K562 (cell line): ENCODE results near the gene GUCY1A2. TPM values are rescaled to one million over a fixed set of nuclear protein-coding genes. Genes with fewer than 3 reads are reported as not detected.

Source experiments
- ATAC-seq: fragments of 200-7000 bp; cut with Tn5 transposase; 3 replicates; pipeline ENCODE4 v1.9.1; 2020; ENCODE audit warnings: moderate library complexity
- BruUV-seq: library from RNA; stranded (reverse); fragments of 400-500 nt; replicated peaks from 2 replicates; lab custom pipeline; 2021; lab: Mats Ljungman, UMichigan
- CTCF ChIA-PET: fragments of 300-600 bp; formaldehyde crosslinking; extraction: SDS; loops from one replicate; lab custom pipeline; 2021; ENCODE audit warnings: low intra/inter-chr PET ratio; lab: Yijun Ruan, JAX
- POLR2A ChIA-PET: fragments of 300-600, 350-650 bp; sonication (Branson Sonifier 250); formaldehyde crosslinking; extraction: SDS; loops from one replicate; lab custom pipeline; 2021; ENCODE audit warnings: antibody characterized with exemption, inconsistent platforms; lab: Yijun Ruan, JAX
- DNase-seq, 4 experiments: peaks; one replicate each; pipeline versions ENCODE4 v3.0.0 to v3.0.0-alpha.2; 2011 to 2018; ENCODE audit warnings: low spot score in 3 of 4, mixed read lengths in 3 of 4; ENCODE audit errors: extremely low read depth in 1 of 4
- FAIRE-seq: peaks from 2 replicates; lab custom pipeline; 2011; peaks lifted over from hg19 to GRCh38; lab: Jason Lieb, UNC
- H2AFZ ChIP-seq: 2 replicates; pipeline ENCODE4 v1.6.0; 2011; ENCODE audit warnings: low read depth, low read length, control low read depth, inconsistent platforms
- H3K27ac ChIP-seq: fragments of 200-600 bp; 3 replicates; pipeline ENCODE4 v1.8.0; 2011; ENCODE audit warnings: low read depth, mild to moderate bottlenecking, control low read depth, inconsistent platforms, low read length, moderate library complexity, mixed read lengths; ENCODE audit errors: extremely low read depth
- H3K27me3 ChIP-seq, 2 experiments: fragments of 300-600 bp in 1 of 2; 2 replicates in 1 of 2; 3 replicates in 1 of 2; pipeline versions ENCODE4 v1.6.0 to v1.8.0; 2011; ENCODE audit warnings: inconsistent platforms in 2 of 2, low read length in 2 of 2, mild to moderate bottlenecking in 1 of 2, mixed read lengths in 1 of 2, moderate library complexity in 1 of 2; ENCODE audit not compliant: control insufficient read depth in 2 of 2, insufficient read depth in 2 of 2
- H3K36me3 ChIP-seq: fragments of 300-600 bp; 3 replicates; pipeline ENCODE4 v1.8.0; 2011; ENCODE audit warnings: mild to moderate bottlenecking, low read length, inconsistent platforms; ENCODE audit not compliant: control insufficient read depth, insufficient read depth
- H3K4me1 ChIP-seq, 2 experiments: fragments of 200-600 bp in 1 of 2; replicated peaks in 1 of 2; 2 replicates in 1 of 2; 3 replicates in 1 of 2; pipeline versions ENCODE4 v1.5.1 to v1.8.0; 2011; ENCODE audit warnings: inconsistent platforms in 2 of 2, low read length in 2 of 2, mild to moderate bottlenecking in 1 of 2, mixed read lengths in 1 of 2, moderate library complexity in 1 of 2; ENCODE audit not compliant: control insufficient read depth in 2 of 2, insufficient read depth in 2 of 2
- H3K4me2 ChIP-seq: 2 replicates; pipeline ENCODE4 v1.6.1; 2011; ENCODE audit warnings: low read length, control low read depth, inconsistent platforms, mixed read lengths; ENCODE audit not compliant: insufficient read depth
- H3K4me3 ChIP-seq: fragments of 200-600 bp; sonication (generic), shearing (Covaris generic); 2 replicates; pipeline ENCODE4 v1.5.1; 2016; ENCODE audit warnings: control low read depth, inconsistent platforms
- H3K79me2 ChIP-seq: fragments of 200-600 bp; 3 replicates; pipeline ENCODE4 v1.8.0; 2011; ENCODE audit warnings: low read length, inconsistent platforms; ENCODE audit not compliant: control insufficient read depth, insufficient read depth
- H3K9ac ChIP-seq, 2 experiments: 2 replicates each; pipeline versions ENCODE4 v1.6.0 to v1.6.1; 2011; ENCODE audit warnings: low read depth in 2 of 2, low read length in 2 of 2, control low read depth in 1 of 2, inconsistent platforms in 1 of 2, mild to moderate bottlenecking in 1 of 2, mixed read lengths in 1 of 2; ENCODE audit not compliant: insufficient read depth in 1 of 2
- H3K9me1 ChIP-seq: one replicate; pipeline ENCODE4 v1.6.0; 2011; ENCODE audit warnings: inconsistent platforms, mild to moderate bottlenecking, low read length, moderate library complexity; ENCODE audit not compliant: control insufficient read depth, insufficient read depth
- H3K9me3 ChIP-seq: replicated peaks from 2 replicates; pipeline ENCODE4 v1.5.1; 2011; ENCODE audit warnings: low read depth, low read length, inconsistent platforms; ENCODE audit not compliant: control insufficient read depth, insufficient read depth
- H4K20me1 ChIP-seq: replicated peaks from 2 replicates; pipeline ENCODE4 v1.6.1; 2011; ENCODE audit warnings: low read length, inconsistent platforms, mixed read lengths; ENCODE audit not compliant: control insufficient read depth, insufficient read depth
- EHMT2 ChIP-seq: fragments of 450-650 bp; IDR thresholded peaks from 2 replicates; pipeline ENCODE4 v1.6.1; 2018; ENCODE audit warnings: antibody characterized with exemption
- EZH2 ChIP-seq: IDR thresholded peaks from 2 replicates; pipeline ENCODE4 v1.6.1; 2012; ENCODE audit warnings: low read depth, mild to moderate bottlenecking, inconsistent platforms, low read length, borderline replicate concordance
- HNRNPH1 ChIP-seq: fragments of 200-400 bp; formaldehyde crosslinking; optimal IDR thresholded peaks from 2 replicates; pipeline ENCODE3; 2017; ENCODE audit warnings: low read depth, mild to moderate bottlenecking, low read length, moderate library complexity
- MEIS2 ChIP-seq: fragments of 450-650 bp; IDR thresholded peaks from 2 replicates; pipeline ENCODE4 v1.6.1; 2014; ENCODE audit warnings: mild to moderate bottlenecking; ENCODE audit not compliant: partially characterized antibody
- RBM25 ChIP-seq: fragments of 200-400 bp; formaldehyde crosslinking; IDR thresholded peaks from 2 replicates; pipeline ENCODE4 v1.6.1; 2018; ENCODE audit warnings: low read length, low read depth, moderate library complexity; ENCODE audit not compliant: severe bottlenecking
- RFX5 ChIP-seq: IDR thresholded peaks from 2 replicates; pipeline ENCODE4 v1.6.1; 2011; ENCODE audit warnings: low read depth, mild to moderate bottlenecking, improper control_type of control experiment, low read length
- SRSF7 ChIP-seq: fragments of 200-400 bp; formaldehyde crosslinking; optimal IDR thresholded peaks from 2 replicates; pipeline ENCODE3; 2017; ENCODE audit warnings: mild to moderate bottlenecking, low read depth, low read length
- USF1 ChIP-seq: sonication (generic); formaldehyde crosslinking; IDR thresholded peaks from 2 replicates; pipeline ENCODE4 v1.9.0; 2022; ENCODE audit warnings: mild to moderate bottlenecking, missing genetic modification reagents
- ZNF707 ChIP-seq: fragments of 250-450 bp; sonication (Bioruptor Pico); conservative IDR thresholded peaks from 2 replicates; pipeline ENCODE4 v1.8.0; 2022; ENCODE audit warnings: inconsistent platforms, mild to moderate bottlenecking, moderate library complexity
- WGBS: fragments of 100-300 bp; shearing (Covaris generic); methylation state at CpG from one replicate; pipeline ENCODE4 v1.1.6; 2016; ENCODE audit warnings: low coverage, mixed read lengths; ENCODE audit not compliant: insufficient coverage; ENCODE audit errors: missing lambda C conversion rate; 5-methylcytosine and 5-hydroxymethylcytosine counted together
- in situ Hi-C: fragments of 300-500 bp; cut with MboI; formaldehyde crosslinking; loops from 4 replicates; pipeline ENCODE4 v1.15.0; 2018; ENCODE audit warnings: inconsistent platforms, mixed read lengths
- intact Hi-C: fragments of 100-400 bp; cut with micrococcal nuclease; formaldehyde crosslinking; loops from 2 replicates; pipeline ENCODE4 v1.14.2; 2022
- polyA plus RNA-seq, 8 experiments: library from polyadenylated mRNA; depleted of rRNA in 4 of 8; stranded (reverse) in 5 of 8; unstranded in 3 of 8; fragments of >200 nt; fragmentation: Nextera tagmentation in 2 of 8; fragmentation: Illumina TruSeq in 1 of 8; extraction: Ambion mirVana in 2 of 8; extraction: Trizol in 1 of 8; gene quantifications; 2 replicates each; pipeline versions ENCODE4 v1.2.1 to v1.2.3, GENCODE V29; 2011 to 2014; ENCODE audit warnings: inconsistent platforms in 1 of 8, missing spikeins in 1 of 8
- total RNA-seq, 7 experiments: library from RNA; depleted of rRNA in 6 of 7; stranded (reverse); fragments of >200 nt in 6 of 7; fragmentation: Illumina TruSeq in 2 of 7; extraction: Trizol in 2 of 7; gene quantifications; 2 replicates each; pipeline versions ENCODE4 v1.2.1 to v1.2.3, GENCODE V29; 2011 to 2021; ENCODE audit warnings: low replicate concordance in 1 of 7

Gene GUCY1A2
- total and polyA plus RNA-seq, 9 of the 15 experiments (the other 6 are each of a cell fraction or from before 2014, with no cell fraction given) = under 0.01 to 0.04 TPM; not detected in 7

DNA sequence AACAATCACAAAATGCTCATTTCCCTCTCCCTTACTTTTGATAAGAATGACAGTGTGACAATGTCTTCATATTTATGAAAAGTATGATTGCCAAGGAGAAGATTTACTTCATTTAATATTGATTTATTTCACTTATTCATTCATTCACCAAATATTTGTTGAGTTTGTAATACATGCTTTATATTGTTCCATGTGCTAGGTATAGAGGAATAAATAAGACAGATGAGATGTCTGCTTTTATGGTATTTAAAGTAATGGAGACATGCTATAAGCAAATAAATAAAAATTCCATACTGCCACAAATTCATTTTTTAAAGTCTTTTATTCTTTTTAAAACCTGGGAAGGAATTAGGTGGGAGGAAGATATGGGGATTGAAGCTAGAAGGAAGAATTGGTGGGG is 289.4 kb downstream of the GUCY1A2 start:
- no peak overlapping the region for H3K9ac ChIP-seq
- POLR2A ChIA-PET = no interaction called here
- H2AFZ ChIP-seq = no peak overlapping the region
- FAIRE-seq (no peak), ATAC-seq (no peak), DNase-seq (no peak)
- no peaks in the 10 kb centered on the region for H3K9me1 ChIP-seq
- CTCF ChIA-PET = no interaction called here
- H3K27ac ChIP-seq = no peak overlapping the region
- H3K4me1 ChIP-seq = no peaks in the 10 kb centered on the region
- H3K27me3 ChIP-seq = no peaks in the 10 kb centered on the region
- H3K4me2 ChIP-seq = no peak overlapping the region
- no peaks in the 10 kb centered on the region for H4K20me1 ChIP-seq
- in situ Hi-C loops = no loop called here
- no peak for TF ChIP-seq MEIS2
- no TSS peak for BruUV-seq
- no peak overlapping the region for H3K4me3 ChIP-seq
- peaks cover 3% of the 10 kb centered on the region; the same call in 1 of the 2 replicates for H3K9me3 ChIP-seq
- no peaks in the 10 kb centered on the region for H3K36me3 ChIP-seq
- intact Hi-C loops = no loop called here
- H3K79me2 ChIP-seq = no peaks in the 10 kb centered on the region

- no TSS peak for BruUV-seq
- no peak overlapping the region for H3K4me3 ChIP-seq
- ATAC-seq (no peak), DNase-seq (no peak), FAIRE-seq (no peak)
- no peaks in the 10 kb centered on the region for H3K4me1 ChIP-seq
- no peak overlapping the region for H2AFZ ChIP-seq
- H3K79me2 ChIP-seq = no peaks in the 10 kb centered on the region
- intact Hi-C loops = no loop called here
- H4K20me1 ChIP-seq = no peaks in the 10 kb centered on the region
- no peaks in the 10 kb centered on the region for H3K9me1 ChIP-seq
- H3K27me3 ChIP-seq = no peaks in the 10 kb centered on the region
- 0% methylated on average over 1 of the region's 1 CpG for WGBS
- H3K9ac ChIP-seq = no peak overlapping the region
- H3K36me3 ChIP-seq = no peaks in the 10 kb centered on the region
- in situ Hi-C loops = no loop called here
- peaks cover 3% of the 10 kb centered on the region; the same call in 1 of the 2 replicates for H3K9me3 ChIP-seq
- H3K4me2 ChIP-seq = no peak overlapping the region
- POLR2A ChIA-PET = no interaction called here
- CTCF ChIA-PET = no interaction called here
- H3K27ac ChIP-seq = no peak overlapping the region
- no peak for TF ChIP-seq USF1
- TF ChIP-seq HNRNPH1 = no peak
- no peak for TF ChIP-seq RFX5
- TF ChIP-seq ZNF707 = no peak
- no peak for TF ChIP-seq EZH2
- no peak for TF ChIP-seq SRSF7
- TF ChIP-seq RBM25 = no peak
- no peak for TF ChIP-seq EHMT2
These were observed 289.9 kb downstream of the GUCY1A2 start for GRCh38 chr11:106728379-106728778.
